GM10266 (cell line): ENCODE measurements around the gene STAP2.
"Not testable (repeated sequence)": the region's sequence is repeated elsewhere in the genome, so short reads cannot be mapped to it uniquely, and the experiment has no call there.

Experiments used
- DNase-seq: peaks from one replicate; pipeline ENCODE4 v3.0.0; 2012; ENCODE audit errors: extremely low spot score
- CTCF ChIP-seq: IDR thresholded peaks from 2 replicates; pipeline ENCODE4 v1.5.1; 2012; ENCODE audit warnings: mild to moderate bottlenecking, low read depth; ENCODE audit not compliant: control insufficient read depth, insufficient read depth; ENCODE audit errors: missing control alignments

STAP2 gene

GRCh38 chr19:4350726-4351125 is 12.1 kb upstream of the STAP2 start:
- no peak for DNase-seq
- TF ChIP-seq CTCF: no peak

- DNase-seq: no peak
- TF ChIP-seq CTCF: no peak
These were observed 11.5 kb upstream of the STAP2 start for GRCh38 chr19:4350111-4350510.

GRCh38 chr19:4349225-4349624 is 10.6 kb upstream of the STAP2 start:
- DNase-seq: not testable (repeated sequence)

- TF ChIP-seq CTCF: no peak
- no peak for DNase-seq
These were observed 8.9 kb upstream of the STAP2 start for GRCh38 chr19:4347521-4347920.

GRCh38 chr19:4346020-4346383 is 7.4 kb upstream of the STAP2 start:
- TF ChIP-seq CTCF: no peak
- no peak for DNase-seq

GRCh38 chr19:4345342-4346019 is 6.9 kb upstream of the STAP2 start:
- DNase-seq: no peak
- no peak for TF ChIP-seq CTCF

- TF ChIP-seq CTCF: no peak
- DNase-seq: peak; percentile 95
These were observed 5.0 kb upstream of the STAP2 start, which contains the start of gene MPND for GRCh38 chr19:4343370-4344307. Gene MPND (plus strand): TSS chr19:4343562. CDS start chr19:4343594, 32 bp downstream.
